HUDEP-2 (cell line): Measurements from ENCODE around the gene FCN1.
"Not testable (repeated sequence)": the region's sequence is repeated elsewhere in the genome, so short reads cannot be mapped to it uniquely, and the experiment has no call there.

Experiments
- DNase-seq, 76 experiments: peaks; one replicate each; lab custom pipeline; 2025; ENCODE audit not compliant: unreplicated experiment in 76 of 76; lab: John Stamatoyannopoulos, UW

Gene FCN1

GRCh38 chr9:134860510-134860909 lies 57.2 kb downstream of the FCN1 start:
- DNase-seq = no peak

- no peak for DNase-seq
These were observed 59.5 kb downstream of the FCN1 start for GRCh38 chr9:134858051-134858841.

- not testable (repeated sequence) for DNase-seq
These were observed 60.3 kb downstream of the FCN1 start for GRCh38 chr9:134857451-134857850.

DNA sequence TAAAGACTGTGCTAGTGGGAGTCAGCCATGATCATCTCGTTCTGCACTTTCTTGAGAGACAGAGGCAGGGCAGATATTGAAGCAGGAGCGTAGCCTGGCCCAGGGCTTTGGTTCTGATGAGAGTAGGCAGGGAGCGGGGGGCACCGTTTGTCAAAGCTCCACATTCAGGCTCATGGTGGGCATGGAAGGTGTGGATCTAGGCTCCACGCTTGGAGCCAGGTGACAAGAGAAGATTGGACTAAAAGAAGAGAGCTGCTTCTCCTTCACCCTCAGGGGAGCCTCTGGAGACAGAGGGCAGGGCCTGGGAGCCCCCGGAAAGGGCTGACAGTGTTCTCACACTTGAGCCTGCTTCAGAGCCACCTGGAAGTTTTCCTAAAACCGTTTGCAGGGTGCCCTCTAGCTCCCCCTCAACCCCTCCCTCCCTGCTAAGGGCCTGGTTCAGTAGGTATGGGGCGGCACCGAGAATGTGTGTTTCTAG lies 61.8 kb downstream of the FCN1 start:
- no peak for DNase-seq
